Panc1 (cell line): ENCODE results near the gene TMEM108. TPM values are rescaled to one million over a fixed set of nuclear protein-coding genes. Genes with fewer than 3 reads are reported as not detected.

Experiments used
- ATAC-seq: fragments of 200-7000 bp; cut with Tn5 transposase; 2 replicates; pipeline ENCODE4 v1.9.1; 2020; ENCODE audit warnings: mild to moderate bottlenecking, moderate library complexity
- BruUV-seq: library from RNA; stranded (reverse); fragments of 400-500 nt; replicated peaks from 2 replicates; lab custom pipeline; 2021; lab: Mats Ljungman, UMichigan
- CTCF ChIA-PET: fragments of 300-600 bp; sonication (Branson Sonifier 250); formaldehyde crosslinking; loops from one replicate; lab custom pipeline; 2022; ENCODE audit warnings: antibody characterized with exemption; lab: Charles Lee
- POLR2A ChIA-PET: fragments of 300-600 bp; sonication (Branson Sonifier 250); formaldehyde crosslinking; loops from one replicate; lab custom pipeline; 2022; ENCODE audit warnings: antibody characterized with exemption; lab: Charles Lee
- DNase-seq: peaks from one replicate; pipeline ENCODE4 v3.0.0-alpha.2; 2010; ENCODE audit warnings: low read depth, low spot score
- H3K27ac ChIP-seq: 2 replicates; pipeline ENCODE4 v1.5.1; 2011; ENCODE audit warnings: mild to moderate bottlenecking, low read length, inconsistent platforms
- H3K27me3 ChIP-seq: fragments of 200-500 bp; sonication (Bioruptor generic); 2 replicates; pipeline ENCODE4 v1.6.0; 2014; ENCODE audit warnings: low read length, inconsistent platforms; ENCODE audit not compliant: control insufficient read depth, insufficient read depth
- H3K36me3 ChIP-seq: fragments of 200-500 bp; sonication (Bioruptor generic); 2 replicates; pipeline ENCODE4 v1.5.1; 2014; ENCODE audit warnings: inconsistent platforms, mild to moderate bottlenecking, low read length, moderate library complexity; ENCODE audit not compliant: control insufficient read depth, insufficient read depth
- H3K4me1 ChIP-seq: 2 replicates; pipeline ENCODE4 v1.5.1; 2011; ENCODE audit warnings: inconsistent platforms, mild to moderate bottlenecking, low read length, moderate library complexity; ENCODE audit not compliant: control insufficient read depth, insufficient read depth
- H3K4me3 ChIP-seq, 2 experiments: 2 replicates each; pipeline ENCODE4 v1.5.1; 2011 to 2012; ENCODE audit warnings: low read depth in 2 of 2, low read length in 2 of 2, mild to moderate bottlenecking in 2 of 2, inconsistent platforms in 1 of 2, moderate library complexity in 1 of 2
- H3K9me3 ChIP-seq: fragments of 200-500 bp; sonication (Bioruptor generic); 2 replicates; pipeline ENCODE4 v1.5.1; 2014; ENCODE audit warnings: low read depth, mild to moderate bottlenecking, inconsistent platforms, low read length, moderate library complexity; ENCODE audit not compliant: control insufficient read depth, insufficient read depth
- POLR2AphosphoS5 ChIP-seq: IDR thresholded peaks from 2 replicates; pipeline ENCODE4 v1.6.1; 2012; ENCODE audit warnings: mild to moderate bottlenecking, low read depth, low read length, moderate library complexity
- REST ChIP-seq, 2 experiments: IDR thresholded peaks; 2 replicates each; pipeline ENCODE4 v1.6.1; 2011 to 2012; ENCODE audit warnings: low read depth in 2 of 2, control low read depth in 1 of 2, low read length in 1 of 2, mild to moderate bottlenecking in 1 of 2, moderate library complexity in 1 of 2; ENCODE audit not compliant: insufficient read depth in 1 of 2
- SIN3A ChIP-seq: IDR thresholded peaks from 2 replicates; pipeline ENCODE4 v1.6.1; 2012; ENCODE audit warnings: low read depth, mild to moderate bottlenecking, low read length, moderate library complexity, borderline replicate concordance; ENCODE audit not compliant: insufficient read depth
- TCF7L2 ChIP-seq: IDR thresholded peaks from 2 replicates; pipeline ENCODE4 v1.6.1; 2011; ENCODE audit warnings: mild to moderate bottlenecking, low read depth, low read length, inconsistent platforms
- in situ Hi-C: cut with HindIII; loops from 2 replicates; pipeline ENCODE4 v1.10.0; 2016; ENCODE audit warnings: low sequenced_read_pairs, low pct_unique_long_range_greater_than_20kb
- intact Hi-C: fragments of 100-400 bp; cut with micrococcal nuclease; formaldehyde crosslinking; loops from one replicate; pipeline ENCODE4 v1.10.0; 2022; ENCODE audit not compliant: unreplicated experiment
- total RNA-seq: library from RNA; stranded (reverse); gene quantifications from one replicate; pipeline ENCODE4 v1.2.1, GENCODE V29; 2021; ENCODE audit not compliant: unreplicated experiment
- TF ChIP-seq, protein P1 (sequence below): fragments of 450-650 bp; IDR thresholded peaks from 2 replicates; pipeline ENCODE4 v1.5.1; 2017; ENCODE audit warnings: mild to moderate bottlenecking

The TMEM108 gene
- total RNA-seq, 1 experiment from 2014 or later, result 0.41 TPM

- H3K4me3 ChIP-seq, result no peak overlapping the region
- in situ Hi-C loops (no loop called here), intact Hi-C loops (no loop called here)
- TF ChIP-seq, protein P1, sequence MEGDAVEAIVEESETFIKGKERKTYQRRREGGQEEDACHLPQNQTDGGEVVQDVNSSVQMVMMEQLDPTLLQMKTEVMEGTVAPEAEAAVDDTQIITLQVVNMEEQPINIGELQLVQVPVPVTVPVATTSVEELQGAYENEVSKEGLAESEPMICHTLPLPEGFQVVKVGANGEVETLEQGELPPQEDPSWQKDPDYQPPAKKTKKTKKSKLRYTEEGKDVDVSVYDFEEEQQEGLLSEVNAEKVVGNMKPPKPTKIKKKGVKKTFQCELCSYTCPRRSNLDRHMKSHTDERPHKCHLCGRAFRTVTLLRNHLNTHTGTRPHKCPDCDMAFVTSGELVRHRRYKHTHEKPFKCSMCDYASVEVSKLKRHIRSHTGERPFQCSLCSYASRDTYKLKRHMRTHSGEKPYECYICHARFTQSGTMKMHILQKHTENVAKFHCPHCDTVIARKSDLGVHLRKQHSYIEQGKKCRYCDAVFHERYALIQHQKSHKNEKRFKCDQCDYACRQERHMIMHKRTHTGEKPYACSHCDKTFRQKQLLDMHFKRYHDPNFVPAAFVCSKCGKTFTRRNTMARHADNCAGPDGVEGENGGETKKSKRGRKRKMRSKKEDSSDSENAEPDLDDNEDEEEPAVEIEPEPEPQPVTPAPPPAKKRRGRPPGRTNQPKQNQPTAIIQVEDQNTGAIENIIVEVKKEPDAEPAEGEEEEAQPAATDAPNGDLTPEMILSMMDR, result no peak
- no peak for TF ChIP-seq POLR2AphosphoS5
- TF ChIP-seq TCF7L2, result no peak
- TF ChIP-seq REST (IDR thresholded peaks at IDR 0.05; ENCODE audit: insufficient read depth in 1 of 2, low read depth in 2 of 2, low read length in 1 of 2), result no peak
- TF ChIP-seq SIN3A, result no peak
- CTCF ChIA-PET, result no interaction called here
- H3K27me3 ChIP-seq, result peaks cover 9% of the 10 kb centered on the region
- no TSS peak for BruUV-seq
- no peak for DNase-seq
- no peak overlapping the region for H3K27ac ChIP-seq
- no peak for ATAC-seq
- H3K36me3 ChIP-seq, result no peaks in the 10 kb centered on the region
- no peaks in the 10 kb centered on the region for H3K9me3 ChIP-seq
- no peaks in the 10 kb centered on the region for H3K4me1 ChIP-seq
- POLR2A ChIA-PET, result no interaction called here
Measured at GRCh38 chr3:133093366-133093765, 55.2 kb downstream of the TMEM108 start.

DNA sequence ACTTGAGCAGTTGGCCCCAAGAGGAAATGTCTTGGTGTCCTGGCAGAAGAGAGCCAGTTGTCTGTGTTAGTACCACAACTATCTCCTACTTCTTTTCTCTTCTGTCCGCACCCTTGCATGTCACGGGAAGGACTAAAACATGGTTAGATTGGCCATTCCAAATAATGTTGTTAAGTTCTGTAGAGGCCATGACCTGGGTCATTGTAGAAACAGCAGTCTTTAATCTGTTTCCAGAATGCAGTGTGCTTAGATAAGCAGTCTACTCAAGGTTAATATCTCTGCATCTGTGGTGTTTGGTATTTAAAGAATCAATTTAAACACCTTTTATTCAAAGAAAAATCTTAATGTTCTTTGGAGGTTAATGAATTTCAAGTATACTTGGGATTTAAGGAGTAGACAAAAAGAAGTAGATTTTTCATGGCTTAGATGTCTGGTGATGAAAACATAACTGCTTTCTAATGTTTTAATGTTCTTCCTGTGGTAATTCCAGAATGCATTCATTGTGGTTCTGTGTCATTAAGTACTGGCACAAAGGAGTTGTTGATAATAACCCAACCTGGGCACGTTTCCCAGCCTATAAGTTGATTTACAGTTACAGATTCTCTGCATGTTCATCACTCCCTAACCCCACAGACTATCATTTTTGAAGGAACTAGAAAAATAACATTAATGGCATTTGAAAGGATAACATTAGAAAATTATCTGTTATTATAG, 58.9 kb downstream of the TMEM108 start:
- ATAC-seq (no peak), DNase-seq (no peak)
- Histone ChIP-seq H3K4me3 (no peak overlapping the region), H3K9me3 (no peaks in the 10 kb centered on the region), H3K4me1 (no peaks in the 10 kb centered on the region), H3K27ac (no peak overlapping the region), H3K27me3 (no peaks in the 10 kb centered on the region), H3K36me3 (no peaks in the 10 kb centered on the region)
- no TSS peak for BruUV-seq
- ChIA-PET CTCF (no interaction called here), POLR2A (no interaction called here)
- intact Hi-C loops (no loop called here), in situ Hi-C loops (no loop called here)
- TF ChIP-seq, protein P1, result no peak
- no peak for TF ChIP-seq TCF7L2
- TF ChIP-seq SIN3A, result no peak
- no peak for TF ChIP-seq REST (IDR thresholded peaks at IDR 0.05; ENCODE audit: insufficient read depth in 1 of 2, low read depth in 2 of 2, low read length in 1 of 2)
- TF ChIP-seq POLR2AphosphoS5, result no peak
